Activated naive CD4-positive, alpha-beta T cell treated with anti-CD3 and anti-CD28 coated beads, Interleukin-2, amount 50 U/mL, for 16 hours (primary cell): ENCODE data around the gene TFPT.

ENCODE experiments used
- DNase-seq: peaks from one replicate; pipeline ENCODE4 v3.0.0-alpha.2; 2020

TFPT gene

DNA sequence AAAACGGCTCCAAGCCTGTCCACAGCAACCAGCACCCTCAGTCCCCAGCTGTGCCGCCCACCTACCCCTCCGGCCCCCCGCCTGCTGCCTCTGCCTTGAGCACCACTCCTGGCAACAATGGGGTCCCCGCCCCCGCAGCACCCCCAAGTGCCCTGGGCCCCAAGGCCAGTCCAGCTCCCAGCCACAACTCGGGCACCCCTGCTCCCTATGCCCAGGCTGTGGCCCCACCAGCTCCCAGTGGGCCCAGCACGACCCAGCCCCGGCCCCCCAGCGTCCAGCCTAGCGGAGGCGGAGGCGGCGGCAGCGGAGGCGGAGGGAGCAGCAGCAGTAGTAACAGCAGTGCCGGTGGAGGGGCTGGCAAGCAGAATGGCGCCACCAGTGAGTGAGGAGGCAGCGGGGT, 32.7 kb upstream of the TFPT start:
- DNase-seq = no peak

DNA sequence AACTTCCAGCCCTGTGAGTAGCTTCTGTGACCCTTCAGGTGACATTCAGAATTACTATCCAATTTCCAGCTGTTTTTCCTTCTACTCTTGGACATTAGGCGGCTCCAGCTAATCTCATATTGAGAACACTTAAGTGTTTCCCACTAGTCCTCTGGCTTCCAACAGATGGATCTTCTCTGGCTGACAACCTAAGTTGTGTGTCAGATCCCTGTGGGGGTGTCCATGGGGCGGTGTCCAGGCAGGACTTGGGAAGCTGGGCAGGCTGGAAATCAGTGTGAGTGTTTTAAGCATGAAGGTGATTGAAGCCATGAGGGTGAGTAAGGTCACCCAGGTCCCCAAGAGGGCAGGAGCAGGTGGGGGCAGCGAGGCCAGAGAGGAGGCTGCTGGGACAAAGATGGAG, 32.2 kb upstream of the TFPT start:
- DNase-seq = no peak

DNA sequence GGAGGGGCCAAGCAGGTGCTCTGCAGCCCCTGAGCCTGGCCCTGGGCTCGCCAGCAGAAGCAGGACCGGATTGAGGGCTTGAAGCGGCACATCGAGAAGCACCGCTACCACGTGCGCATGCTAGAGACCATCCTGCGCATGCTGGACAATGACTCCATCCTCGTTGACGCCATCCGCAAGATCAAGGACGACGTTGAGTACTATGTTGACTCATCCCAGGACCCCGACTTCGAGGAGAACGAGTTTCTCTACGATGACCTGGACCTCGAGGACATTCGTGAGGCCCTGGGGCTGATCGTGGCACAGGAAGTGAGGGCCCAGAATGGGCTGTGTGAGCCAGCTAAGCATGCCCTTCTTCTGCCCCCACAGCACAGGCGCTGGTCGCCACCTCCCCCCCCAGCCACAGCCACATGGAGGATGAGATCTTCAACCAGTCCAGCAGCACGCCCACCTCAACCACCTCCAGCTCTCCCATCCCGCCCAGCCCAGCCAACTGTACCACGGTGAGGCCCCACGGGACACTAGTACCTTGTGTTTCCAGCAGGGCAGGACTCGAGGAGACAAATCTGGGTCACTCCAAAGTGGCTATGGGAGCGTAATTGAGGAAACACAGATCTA, 30.2 kb upstream of the TFPT start:
- no peak for DNase-seq

DNA sequence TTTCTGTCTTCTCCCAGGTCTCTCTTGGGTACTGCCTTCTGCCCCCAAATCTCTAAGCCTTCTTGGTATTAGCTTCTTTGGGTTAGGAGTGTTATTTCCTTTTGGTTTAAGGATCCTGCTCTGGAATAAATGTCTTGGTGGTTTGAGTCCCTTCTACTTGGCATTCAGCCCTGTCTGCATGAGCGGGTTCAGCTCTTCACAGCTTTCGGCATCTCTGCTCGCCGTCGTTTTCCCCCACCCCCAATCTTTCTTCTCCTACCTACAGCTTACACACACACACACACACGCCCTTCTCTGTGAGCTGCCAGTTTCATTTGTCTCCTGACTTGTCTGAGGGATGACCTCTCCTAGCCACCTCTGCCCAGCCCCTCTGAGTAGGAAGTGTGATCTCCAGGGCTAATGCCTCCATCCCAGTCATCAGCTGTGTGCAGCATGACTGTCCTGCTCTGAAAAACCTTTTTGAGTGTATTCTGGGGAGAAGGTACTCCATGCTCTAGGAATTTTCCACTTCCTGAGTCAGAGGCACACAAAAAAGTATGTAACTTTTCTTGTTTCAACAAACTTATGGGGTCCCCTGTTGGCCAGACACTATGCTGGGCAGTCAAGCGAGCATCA, 26.8 kb upstream of the TFPT start:
- no peak for DNase-seq

DNA sequence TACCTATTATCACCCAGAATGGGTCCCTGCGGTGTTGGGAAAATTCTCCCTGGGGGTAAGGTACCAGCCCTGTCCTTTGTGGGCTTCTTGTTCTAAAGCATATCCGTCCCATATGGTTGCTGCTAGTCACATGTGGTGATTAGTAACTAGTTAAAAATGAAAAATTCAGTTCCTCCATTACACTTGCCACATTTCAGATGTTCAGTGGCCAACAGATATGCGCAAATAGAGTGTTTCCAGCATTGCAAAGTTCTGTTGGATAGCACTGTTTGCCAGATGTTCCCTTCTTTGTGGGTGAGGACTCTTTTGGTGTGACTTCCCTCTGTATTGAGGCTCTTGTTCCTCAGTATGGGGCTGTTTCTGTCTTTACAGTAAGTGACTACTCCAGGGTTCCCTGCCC, 25.9 kb upstream of the TFPT start:
- DNase-seq = no peak

DNA sequence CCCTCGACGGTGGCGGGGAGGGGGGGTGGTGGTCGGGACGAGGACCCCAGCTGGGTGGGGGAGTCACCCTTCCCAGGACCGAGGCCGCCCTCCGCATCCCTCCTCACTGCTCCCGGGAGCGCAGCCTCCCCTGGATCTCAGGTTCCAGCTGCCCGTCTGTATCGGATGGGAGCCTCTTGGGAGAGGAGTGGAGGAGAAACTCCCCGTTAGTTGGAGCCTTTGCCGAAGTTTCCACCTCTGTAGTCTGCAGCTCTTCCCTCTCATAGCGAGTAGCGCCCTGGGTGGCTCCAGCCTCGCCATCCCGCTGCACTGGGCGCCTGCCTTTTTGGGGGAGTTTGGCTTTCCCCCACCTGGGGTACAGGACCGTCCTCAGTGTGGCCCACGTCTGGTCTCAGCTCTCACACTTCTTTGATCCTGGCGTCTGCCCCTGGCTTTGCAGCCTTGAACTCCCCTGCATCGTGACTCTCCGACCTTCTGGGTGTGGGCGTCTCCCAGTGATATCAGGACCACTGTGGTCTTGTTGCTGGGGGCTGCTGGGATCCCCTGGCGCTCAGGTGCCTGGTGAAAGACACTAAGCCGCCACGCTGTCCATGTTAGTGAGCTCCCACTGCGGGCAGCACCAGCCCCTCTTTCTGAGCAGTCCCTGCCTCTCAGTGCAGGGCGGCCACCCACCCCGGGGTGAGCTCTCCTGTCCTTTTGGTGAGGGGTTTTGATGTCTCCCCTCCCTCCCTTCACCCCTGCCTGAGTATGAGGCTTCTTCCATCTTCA, 23.2 kb upstream of the TFPT start:
- peak; percentile 29 for DNase-seq

DNA sequence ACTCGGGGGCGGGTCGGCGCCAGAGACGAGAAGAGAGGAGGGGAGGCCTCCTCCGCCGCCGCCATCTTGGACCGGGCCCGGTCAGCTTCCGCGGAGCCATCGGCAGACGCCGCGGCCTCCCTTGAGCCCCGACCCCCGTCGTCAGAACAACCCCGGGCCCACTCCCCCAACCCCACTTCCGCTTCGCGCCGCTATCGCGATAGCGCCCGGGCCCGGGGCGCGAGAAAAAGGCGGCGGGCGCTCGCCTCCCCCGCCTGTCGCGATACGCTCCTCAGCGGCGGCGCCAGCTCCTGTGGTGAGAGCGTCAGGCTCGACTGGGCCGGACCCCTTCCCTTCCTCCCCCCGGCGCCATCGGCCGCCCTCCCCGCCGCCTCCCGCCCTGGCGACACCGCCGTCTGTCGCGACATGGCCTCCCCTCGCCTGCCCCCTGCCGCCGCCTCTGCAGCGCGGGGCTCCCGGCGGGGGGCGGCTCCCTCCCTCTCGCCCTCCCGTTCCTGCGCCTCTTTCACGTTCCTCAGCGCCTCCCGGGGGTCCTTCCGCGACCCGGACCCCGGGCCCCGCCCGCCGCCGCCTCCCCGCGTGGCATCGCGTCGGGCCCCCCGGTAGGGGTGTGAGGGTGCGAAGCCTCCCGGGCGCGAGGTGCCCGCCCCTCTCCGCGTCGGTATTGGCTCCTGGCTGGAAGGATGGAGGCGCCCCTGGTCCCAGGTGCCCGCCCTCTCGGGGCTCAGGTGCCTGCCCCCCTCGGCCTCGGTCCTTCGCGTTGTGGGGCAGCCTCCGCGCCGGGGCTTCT, 22.4 kb upstream of the TFPT start, which contains the start of gene CNOT3:
CNOT3 (plus strand) TSS at position 64 of the 790 bp plus-strand sequence. CDS start 5,217 bp downstream, outside the sequence.
- DNase-seq = peak; percentile 42

DNA sequence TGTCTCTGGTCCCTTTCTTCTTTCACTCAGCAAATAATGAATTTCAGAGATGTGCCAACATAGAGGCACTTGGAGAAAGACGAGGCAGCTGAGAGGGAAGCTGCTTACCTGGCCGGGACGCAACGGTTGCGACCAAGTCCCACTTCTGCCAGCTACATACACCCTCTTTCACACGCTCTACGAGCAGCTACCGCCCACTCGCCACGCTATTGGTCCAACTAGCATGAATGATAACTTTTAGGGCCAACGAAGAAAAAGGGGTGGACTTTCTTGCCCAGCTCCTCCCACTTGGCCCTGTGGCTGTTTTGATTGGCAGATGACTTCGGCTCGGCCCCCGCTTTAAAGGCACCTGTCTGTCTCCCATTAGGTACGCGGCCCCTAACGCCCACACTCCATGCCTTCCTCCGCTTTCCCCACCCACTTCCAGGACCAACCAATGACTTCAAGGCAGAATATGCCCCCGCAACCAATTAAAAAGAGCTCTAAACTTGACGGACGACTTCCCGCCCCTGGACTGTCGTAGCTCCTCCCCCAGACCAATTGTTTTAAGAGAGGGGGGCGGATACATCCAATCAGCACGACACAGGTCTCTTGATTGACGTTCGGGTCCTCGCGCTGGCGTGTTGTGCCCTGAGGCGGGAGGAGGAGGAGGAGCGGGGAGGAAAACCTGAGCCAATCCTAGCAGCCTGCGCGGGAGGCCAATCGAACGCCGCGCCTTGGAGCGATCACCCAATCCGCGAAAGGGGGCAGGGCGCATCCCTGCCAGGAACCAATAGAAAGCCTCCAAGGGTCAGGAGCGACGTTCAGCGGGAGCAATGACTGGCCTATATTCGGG, 21.6 kb upstream of the TFPT start:
- peak; percentile 99 for DNase-seq

DNA sequence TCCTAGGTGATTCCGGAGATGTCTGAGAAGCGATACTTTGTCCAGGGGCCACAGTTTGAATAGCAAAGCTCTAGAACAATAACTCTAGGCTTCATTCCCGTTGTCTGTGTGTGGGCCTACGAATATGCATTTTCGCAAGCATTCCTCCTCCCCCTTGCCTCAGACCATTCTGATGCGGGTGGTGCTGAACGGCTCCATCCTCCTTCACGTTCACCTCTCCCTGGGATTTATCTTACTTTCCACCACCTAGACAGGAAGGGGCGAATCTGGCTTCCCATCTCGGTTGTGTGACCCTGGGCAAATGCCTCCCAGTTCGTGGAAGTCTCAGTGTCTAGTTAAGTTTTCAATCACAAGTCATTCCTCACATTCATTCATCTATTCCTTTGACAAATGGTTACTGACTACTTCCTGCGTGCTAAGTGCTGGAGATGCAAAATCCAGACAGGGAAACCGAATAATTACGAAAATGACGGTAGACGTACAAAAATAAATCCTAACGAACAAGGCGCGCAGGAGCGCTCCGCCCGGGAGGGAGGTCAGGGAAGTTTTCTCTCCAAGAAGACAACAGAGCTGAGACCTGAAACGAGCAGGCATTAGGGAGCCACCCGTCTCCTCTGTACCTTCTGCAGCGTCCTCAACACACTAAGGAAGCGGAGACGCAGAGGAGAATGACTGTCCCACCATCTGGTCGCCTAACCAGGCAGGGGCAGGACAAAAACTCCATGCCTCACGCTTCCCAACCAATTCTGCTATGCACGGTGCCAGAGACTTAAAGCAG, 20.8 kb upstream of the TFPT start:
- DNase-seq = no peak

DNA sequence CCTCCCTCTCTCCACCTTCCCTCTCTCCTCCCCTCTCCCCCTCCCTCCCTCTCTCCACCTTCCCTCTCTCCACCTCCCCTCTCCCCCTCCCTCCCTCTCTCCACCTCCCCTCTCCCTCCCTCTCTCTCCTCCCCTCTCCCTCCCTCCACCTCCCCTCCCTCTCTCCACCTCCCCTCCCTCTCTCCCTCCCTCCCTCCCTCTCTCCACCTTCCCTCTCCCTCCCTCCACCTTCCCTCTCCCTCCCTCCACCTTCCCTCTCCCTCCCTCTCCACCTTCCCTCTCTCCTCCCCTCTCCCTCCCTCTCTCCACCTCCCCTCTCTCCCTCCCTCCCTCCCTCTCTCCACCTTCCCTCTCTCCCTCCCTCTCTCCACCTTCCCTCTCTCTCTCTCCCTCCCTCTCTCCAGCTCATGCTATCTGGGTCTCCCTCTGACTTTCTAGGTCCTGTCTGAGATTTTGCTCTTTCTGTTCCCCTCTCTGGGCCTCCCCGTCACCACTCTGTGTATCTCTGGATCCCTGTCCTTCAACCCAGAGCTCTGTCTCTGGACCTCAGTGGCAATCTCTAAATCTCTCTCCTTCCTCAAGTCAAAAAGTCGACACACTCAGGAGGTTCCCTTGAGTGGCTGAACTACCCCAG, 18.6 kb upstream of the TFPT start:
- DNase-seq = no peak

DNA sequence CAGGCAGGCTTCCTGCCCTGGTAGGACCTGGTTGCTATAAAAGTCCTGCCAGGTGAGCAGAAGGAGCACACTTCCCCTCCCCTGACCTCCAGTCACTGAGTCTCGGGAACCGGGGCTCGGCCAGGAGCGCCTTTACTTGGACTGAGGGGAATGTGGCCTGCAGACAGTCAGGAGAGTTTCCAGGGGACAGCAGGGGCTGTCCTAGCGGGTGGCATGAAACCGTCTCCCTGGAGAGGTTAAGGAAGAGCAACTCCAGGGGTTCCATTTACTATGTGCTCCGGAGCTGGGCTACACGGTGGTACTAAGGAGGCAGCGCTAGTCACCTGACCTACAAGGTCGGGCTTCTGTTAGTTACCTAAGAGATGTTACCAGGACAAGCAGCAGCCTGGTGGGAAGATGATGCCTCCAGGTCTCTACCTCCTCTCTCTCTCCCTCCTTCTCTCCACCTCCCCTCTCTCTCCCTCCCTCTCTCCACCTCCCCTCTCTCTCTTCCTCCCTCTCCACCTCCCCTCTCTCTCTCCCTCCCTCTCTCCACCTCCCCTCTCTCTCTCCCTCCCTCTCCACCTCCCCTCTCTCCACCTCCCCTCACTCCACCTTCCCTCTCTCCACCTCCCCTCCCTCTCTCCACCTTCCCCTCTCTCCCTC, 18.0 kb upstream of the TFPT start:
- no peak for DNase-seq

DNA sequence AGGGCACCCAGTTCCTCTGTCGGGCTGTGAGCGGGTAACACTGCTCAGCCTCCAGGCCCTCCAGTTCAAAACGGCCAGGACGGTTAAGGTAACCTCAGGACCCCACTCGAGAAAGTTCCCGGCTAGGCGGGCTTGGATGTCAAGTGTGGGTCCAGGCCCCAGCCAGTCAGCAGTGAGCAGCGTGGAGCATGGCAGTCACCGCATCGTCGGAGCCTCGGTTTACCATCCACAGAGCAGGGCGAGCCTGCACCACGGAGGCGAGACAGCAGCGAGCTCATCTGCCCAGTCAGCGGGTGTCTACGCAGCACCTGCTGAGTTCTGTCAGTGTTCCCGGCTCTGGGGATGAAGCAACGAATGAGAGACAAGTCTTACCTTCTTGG, 14.2 kb upstream of the TFPT start:
- DNase-seq = no peak

DNA sequence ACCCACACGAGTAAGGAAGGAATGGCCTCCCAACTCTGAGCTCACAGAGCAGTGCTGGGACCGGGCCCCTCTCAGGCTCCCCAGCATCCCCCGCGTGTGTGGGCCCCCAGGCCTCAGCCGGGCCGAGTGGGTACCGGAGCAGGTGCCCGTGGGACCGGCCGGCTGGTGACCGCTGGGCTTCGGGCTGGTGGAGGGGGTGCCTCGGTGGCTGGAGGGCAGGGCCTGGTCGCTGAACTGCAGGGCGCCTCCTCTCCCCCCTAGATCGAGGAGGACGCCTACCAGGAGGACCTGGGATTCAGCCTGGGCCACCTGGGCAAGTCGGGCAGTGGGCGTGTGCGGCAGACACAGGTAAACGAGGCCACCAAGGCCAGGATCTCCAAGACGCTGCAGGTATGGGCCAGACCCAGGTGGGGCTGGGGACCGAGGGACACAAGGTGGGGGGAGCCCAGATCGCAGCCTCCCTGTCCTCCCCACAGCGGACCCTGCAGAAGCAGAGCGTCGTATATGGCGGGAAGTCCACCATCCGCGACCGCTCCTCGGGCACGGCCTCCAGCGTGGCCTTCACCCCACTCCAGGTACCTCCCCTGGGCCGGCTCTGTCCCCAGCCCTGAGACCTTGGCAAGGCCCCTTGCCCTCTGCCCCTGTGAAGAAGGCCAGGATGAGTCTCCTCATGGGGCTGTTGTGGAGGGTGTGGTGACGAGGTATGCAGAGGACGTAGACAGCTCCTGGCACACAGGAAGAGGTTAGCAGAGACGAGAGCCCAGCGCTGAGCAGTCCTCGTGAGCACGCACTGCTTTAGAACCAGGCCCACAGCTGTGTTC, 13.5 kb upstream of the TFPT start:
- DNase-seq = no peak

DNA sequence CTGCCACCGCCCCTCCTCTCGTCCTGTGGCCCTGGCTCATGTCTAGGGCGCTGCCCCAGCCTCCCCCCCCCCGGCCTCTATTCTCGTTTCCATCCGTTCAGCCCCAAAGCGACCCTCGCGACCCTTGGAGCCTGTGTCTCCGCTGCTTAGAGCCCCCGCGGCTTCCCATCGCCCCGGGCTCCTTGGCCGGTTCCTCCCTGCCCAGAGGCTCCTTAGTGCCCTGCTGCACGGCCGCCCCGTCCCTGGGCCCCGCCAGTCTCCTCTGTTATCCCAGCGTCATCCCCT, 12.9 kb upstream of the TFPT start:
- no peak for DNase-seq

DNA sequence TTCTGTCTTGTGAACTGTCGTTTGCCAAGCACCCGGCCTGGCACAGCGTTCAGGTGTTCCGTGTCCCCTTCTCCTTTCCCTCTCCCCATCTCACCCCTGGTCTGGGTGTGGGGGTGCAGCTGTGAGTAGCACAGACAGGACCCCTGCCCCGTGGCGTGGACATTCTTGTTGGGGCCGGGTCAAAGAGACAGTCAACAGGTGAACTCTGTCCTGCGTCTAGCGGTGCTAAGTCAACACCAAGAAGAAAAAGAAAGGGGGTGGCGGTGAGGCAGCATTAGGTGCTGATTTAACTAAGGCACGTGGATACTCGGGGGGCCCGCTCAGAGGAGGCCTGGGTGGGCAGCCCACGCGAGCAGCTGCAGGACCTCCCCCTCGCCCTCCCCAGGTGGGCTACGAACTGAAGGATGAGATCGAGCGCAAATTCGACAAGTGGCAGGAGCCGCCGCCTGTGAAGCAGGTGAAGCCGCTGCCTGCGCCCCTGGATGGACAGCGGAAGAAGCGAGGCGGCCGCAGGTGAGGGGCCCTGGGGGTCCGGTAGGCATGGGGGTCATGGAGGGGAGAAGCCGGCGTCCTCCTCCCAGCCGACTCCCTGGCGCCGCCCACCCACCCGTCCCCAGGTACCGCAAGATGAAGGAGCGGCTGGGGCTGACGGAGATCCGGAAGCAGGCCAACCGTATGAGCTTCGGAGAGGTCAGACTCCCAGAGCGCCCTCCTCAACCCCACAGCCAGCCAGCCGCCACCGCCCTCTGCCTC, 12.4 kb upstream of the TFPT start:
- DNase-seq = no peak

DNA sequence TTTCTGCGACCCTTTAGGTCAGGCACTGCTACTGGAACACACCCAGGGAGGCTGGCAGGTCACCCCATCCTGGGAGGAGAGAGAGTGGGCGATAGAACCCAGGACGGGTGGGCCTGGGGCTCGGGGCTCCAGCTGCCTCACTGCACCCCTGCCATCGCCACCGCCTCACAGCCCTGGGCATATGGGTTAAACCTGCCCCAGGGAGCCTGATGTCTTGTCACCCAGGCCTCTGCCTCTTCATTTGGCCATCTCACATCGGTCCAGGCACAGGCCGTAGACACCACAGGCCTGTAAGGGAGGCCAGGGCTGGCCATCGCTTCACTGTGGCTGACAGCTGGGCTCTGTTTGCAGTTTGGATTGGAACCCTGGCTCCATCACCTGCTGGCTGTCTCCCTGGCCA, 10.3 kb upstream of the TFPT start:
- DNase-seq = no peak

DNA sequence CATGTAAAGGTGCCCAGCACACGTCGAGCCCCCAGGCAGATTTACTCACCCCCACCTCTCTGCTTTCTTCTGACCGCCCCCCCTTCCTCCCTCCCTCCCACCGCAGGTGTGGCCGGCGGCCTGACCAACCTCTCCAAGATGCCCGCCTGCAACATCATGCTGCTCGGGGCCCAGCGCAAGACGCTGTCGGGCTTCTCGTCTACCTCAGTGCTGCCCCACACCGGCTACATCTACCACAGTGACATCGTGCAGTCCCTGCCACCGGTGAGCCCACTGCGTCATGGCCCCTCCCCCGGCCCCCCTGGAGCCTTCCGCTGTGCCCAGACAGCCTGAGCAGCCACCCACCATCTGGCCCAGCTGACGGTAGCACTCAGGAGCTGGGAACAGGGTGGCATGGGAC, 8.9 kb upstream of the TFPT start:
- DNase-seq = no peak

DNA sequence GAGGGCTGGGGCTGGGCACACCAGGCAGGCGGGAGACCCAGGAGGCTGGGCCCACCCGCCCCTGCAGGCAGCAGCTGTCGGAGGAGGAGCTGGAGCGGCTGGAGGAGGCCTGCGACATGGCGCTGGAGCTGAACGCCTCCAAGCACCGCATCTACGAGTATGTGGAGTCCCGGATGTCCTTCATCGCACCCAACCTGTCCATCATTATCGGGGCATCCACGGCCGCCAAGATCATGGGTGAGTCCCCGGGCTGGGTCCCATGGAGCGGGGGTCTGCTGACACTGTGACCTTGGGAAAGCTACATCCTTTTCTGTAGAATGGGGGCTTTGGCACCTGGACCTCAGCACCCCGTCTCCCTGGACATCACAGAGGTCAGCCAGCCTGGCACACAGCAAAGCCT, 8.2 kb upstream of the TFPT start:
- DNase-seq = no peak

DNA sequence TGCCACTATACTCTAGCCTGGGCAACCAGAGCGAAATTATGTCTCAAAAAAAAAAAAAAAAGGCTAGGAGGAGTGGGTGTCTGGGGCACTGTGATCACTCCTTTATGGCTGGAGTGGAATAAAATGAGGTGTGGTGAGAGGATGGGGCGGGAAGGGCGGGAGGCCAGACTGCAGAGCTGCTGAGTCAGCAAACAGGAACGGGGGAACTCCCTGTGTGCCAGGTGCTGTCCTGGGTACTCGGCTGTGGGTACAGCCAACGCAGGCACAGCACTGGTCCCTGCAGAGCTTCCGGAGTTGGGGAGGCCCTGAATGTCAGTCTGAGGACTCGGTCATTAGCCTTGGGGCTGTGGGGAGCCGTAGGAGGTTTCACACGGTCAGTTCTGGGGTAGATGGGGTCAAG, 5.8 kb upstream of the TFPT start:
- DNase-seq = no peak
